Astrocyte of the cerebellum (primary cell): Measurements from ENCODE around the gene ZNF14.
A peak's percentile ranks its signal among the peaks of the same experiment; 100 is the strongest.
"Not testable (repeated sequence)": the region's sequence is repeated elsewhere in the genome, so short reads cannot be mapped to it uniquely, and the experiment has no call there.

Source experiments
- DNase-seq: peaks from one replicate; pipeline ENCODE4 v3.0.0-alpha.2; 2011; ENCODE audit warnings: low read depth
- H3K4me3 ChIP-seq: 2 replicates; pipeline ENCODE4 v1.5.1; 2011; ENCODE audit warnings: mild to moderate bottlenecking, low read depth, low read length, moderate library complexity
- in situ Hi-C: cut with HindIII; loops from 2 replicates; pipeline ENCODE4 v1.10.0; 2017; ENCODE audit warnings: low sequenced_read_pairs
- TF ChIP-seq, protein P1 (sequence below): IDR thresholded peaks from 2 replicates; pipeline ENCODE4 v1.5.1; 2012; ENCODE audit warnings: low read length, low read depth, moderate library complexity, mild to moderate bottlenecking; ENCODE audit errors: missing control alignments

The ZNF14 gene

GRCh38 chr19:19679176-19680073, 53.5 kb downstream of the ZNF14 start:
- TF ChIP-seq, protein P1, sequence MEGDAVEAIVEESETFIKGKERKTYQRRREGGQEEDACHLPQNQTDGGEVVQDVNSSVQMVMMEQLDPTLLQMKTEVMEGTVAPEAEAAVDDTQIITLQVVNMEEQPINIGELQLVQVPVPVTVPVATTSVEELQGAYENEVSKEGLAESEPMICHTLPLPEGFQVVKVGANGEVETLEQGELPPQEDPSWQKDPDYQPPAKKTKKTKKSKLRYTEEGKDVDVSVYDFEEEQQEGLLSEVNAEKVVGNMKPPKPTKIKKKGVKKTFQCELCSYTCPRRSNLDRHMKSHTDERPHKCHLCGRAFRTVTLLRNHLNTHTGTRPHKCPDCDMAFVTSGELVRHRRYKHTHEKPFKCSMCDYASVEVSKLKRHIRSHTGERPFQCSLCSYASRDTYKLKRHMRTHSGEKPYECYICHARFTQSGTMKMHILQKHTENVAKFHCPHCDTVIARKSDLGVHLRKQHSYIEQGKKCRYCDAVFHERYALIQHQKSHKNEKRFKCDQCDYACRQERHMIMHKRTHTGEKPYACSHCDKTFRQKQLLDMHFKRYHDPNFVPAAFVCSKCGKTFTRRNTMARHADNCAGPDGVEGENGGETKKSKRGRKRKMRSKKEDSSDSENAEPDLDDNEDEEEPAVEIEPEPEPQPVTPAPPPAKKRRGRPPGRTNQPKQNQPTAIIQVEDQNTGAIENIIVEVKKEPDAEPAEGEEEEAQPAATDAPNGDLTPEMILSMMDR = no peak
- H3K4me3 ChIP-seq = no peak overlapping the region
- in situ Hi-C loops = no loop called here
- DNase-seq = no peak

DNA sequence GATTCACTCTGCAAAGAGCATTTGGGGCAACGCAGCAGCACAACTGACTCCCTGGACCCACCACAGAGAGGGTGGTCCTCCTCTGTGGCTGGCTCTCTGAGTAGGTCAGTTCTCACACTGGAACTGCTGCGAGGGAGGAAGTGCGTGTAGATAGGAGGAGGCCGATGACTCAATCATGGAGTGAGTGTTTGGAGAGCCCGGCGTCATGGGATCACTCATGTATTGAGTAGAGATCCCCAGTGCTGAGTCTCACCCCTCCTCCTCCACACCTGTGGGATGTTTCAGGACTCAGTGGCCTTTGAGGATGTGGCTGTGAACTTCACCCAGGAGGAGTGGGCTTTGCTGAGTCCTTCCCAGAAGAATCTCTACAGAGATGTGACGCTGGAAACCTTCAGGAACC, 55.3 kb downstream of the ZNF14 start:
- TF ChIP-seq, protein P1 = no peak
- in situ Hi-C loops = no loop called here
- no peak overlapping the region for H3K4me3 ChIP-seq
- DNase-seq = no peak

DNA sequence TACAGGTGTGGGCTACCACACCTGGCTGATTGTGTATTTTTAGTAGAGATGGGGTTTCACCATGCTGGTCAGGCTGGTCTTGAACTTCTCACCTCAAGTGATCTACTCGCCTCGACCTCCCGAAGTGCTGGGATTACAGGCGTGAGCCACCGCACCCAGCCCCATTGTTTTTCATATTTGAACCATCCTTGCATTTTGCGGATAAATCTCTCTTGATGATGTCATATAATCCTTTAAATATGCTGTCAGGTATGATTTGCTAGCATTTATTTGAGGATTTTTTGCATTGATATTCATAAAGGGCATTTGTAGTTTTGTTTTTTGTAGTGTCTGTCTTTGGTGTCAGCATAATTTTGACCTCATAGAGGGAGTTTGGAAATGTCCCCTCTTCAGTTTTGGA, 58.6 kb downstream of the ZNF14 start:
- no peak overlapping the region for H3K4me3 ChIP-seq
- no peak for DNase-seq
- in situ Hi-C loops = no loop called here
- TF ChIP-seq, protein P1 = no peak

DNA sequence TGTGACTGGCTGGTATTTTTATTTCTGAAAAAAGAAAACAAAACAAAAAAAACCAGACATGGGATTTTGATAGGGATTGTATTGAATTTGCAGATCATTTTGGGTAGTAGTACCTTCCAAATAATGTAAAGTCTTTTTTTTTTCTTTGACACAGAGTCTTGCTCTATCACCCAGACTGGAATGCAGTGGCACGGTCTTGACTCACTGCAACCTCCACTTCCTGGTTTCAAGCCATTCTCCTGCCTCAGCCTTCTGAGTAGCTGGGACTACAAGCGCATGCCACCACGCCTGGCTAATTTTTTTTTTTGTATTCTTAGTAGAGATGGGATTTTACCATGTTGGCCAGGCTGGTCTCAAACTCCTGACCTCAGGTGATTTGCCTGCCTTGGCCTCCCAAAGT, 60.1 kb downstream of the ZNF14 start:
- TF ChIP-seq, protein P1 = no peak
- in situ Hi-C loops = no loop called here
- H3K4me3 ChIP-seq = no peak overlapping the region
- no peak for DNase-seq

DNA sequence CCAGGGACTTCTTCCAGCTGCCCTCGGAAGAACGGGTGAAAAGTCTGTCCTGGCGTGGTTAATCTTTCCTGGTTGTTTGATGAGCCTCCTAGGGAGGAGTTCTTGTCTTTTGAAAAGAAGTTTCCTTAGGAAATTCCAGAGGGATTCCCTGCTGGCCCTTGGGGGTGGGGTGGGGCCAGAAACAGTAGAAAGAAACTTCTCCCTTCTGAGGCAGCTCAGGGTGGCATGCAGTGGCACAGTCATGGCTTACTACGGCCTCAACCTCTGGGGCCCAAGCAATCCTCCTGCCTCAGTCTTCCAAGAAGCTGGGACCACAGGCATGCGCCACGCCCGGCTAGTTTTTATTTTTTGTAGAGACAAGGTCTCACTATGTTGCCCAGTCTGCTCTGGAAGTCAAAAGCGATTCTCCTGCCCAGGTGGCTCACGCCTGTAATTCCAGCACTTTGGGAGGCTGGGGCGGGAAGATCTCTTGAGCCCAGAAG, 62.8 kb downstream of the ZNF14 start:
- TF ChIP-seq, protein P1 = no peak
- in situ Hi-C loops = no loop called here

GRCh38 chr19:19668230-19669012, 64.5 kb downstream of the ZNF14 start, which contains the start of gene ZNF101:
Gene ZNF101, plus strand, starts transcription at chr19:19668839. Its CDS starts 125 bp downstream, at chr19:19668964.
- H3K4me3 ChIP-seq = peak within 1 kb of the TSS; percentile 94
- peak; percentile 57 for DNase-seq
- in situ Hi-C loops = no loop called here
- TF ChIP-seq, protein P1 = no peak

More for the DNA sequence above, 62.8 kb downstream of the ZNF14 start:
- DNase-seq = no peak
- peak overlapping the region; percentile 94 for H3K4me3 ChIP-seq

GRCh38 chr19:19665420-19665948, 67.4 kb downstream of the ZNF14 start:
- DNase-seq, in situ Hi-C loops, H3K4me3 ChIP-seq: not testable (repeated sequence)
